ENCODE data around the gene SLC9A8. TPM values are rescaled to one million over a fixed set of nuclear protein-coding genes. Genes with fewer than 3 reads are reported as not detected.

Gene SLC9A8
- total and polyA plus RNA-seq, 2 of the 4 experiments (the other 2 are of a cell fraction) = 4.1 to 5.0 TPM

DNA sequence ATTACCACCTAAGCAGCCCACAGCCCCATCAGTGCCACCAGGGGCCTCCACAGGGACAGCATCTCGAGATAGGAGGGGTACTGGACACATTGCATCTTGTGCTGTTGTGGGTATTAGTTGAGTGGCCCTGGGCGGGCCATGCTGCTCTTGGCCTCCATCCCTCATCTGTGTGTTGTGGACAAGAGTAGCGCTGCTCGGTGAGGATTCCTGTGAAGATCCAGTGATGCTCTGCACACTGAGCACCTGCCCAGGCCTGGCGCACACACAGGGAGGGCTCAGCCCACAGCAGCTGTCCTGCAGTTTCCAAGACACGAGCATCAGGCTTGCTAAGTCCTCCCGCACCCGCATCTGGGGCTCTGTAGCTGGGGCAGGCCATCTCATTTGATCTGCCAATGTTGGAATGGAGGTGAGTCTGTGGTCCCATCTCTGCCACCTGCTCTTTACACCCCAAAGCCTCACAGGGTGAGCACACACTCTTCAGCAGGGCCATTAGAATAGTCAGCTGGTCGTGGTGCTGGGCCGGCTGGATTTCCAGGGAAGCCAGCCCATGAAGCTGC lies 70.7 kb downstream of the SLC9A8 start:
- Histone ChIP-seq H2AK9ac (replicated peaks; ENCODE audit: low read depth, low read length, poor library complexity) (no peak overlapping the region), H3K27me3 (ENCODE audit: control insufficient read depth, insufficient read depth, low read length) (no peaks in the 10 kb centered on the region), H4K5ac (ENCODE audit: low read depth, low read length) (no peak overlapping the region), H2BK15ac (ENCODE audit: low read depth, low read length) (no peak overlapping the region), H2BK120ac (ENCODE audit: low read depth, low read length) (no peak overlapping the region), H3K27ac (ENCODE audit: insufficient read depth, low read length) (no peak overlapping the region), H3K4me2 (ENCODE audit: low read depth, low read length) (no peak overlapping the region), H3K18ac (ENCODE audit: low read depth, low read length) (no peak overlapping the region), H3K9me3 (ENCODE audit: control insufficient read depth, insufficient read depth, low read length) (no peaks in the 10 kb centered on the region), H3K9me1 (ENCODE audit: insufficient read depth, low read length) (no peaks in the 10 kb centered on the region), H4K8ac (ENCODE audit: low read depth in 2 of 2, low read length in 2 of 2) (no peak overlapping the region), H3K14ac (replicated peaks; ENCODE audit: low read depth, low read length) (no peak overlapping the region), H4K20me1 (ENCODE audit: insufficient read depth, low read length) (0 out of 2 replicates have a peak, but pooled peaks cover 1% of the 10 kb centered on the region), H3K4me1 (ENCODE audit: control insufficient read depth, insufficient read depth, low read length) (peaks cover 11% of the 10 kb centered on the region; the same call in 1 of the 2 replicates), H3K4ac (ENCODE audit: low read depth, low read length) (no peak overlapping the region), H3K4me3 (ENCODE audit: insufficient read depth, low read depth, low read length) (no peak overlapping the region), H2AK5ac (ENCODE audit: low read depth, low read length) (no peak overlapping the region), H2BK5ac (ENCODE audit: low read depth, low read length, poor library complexity, severe bottlenecking) (no peak overlapping the region), H4K91ac (ENCODE audit: insufficient read depth, low read depth, low read length) (no peak overlapping the region), H3K56ac (ENCODE audit: extremely low read depth, insufficient read depth, low read length) (no peak overlapping the region), H2BK20ac (ENCODE audit: low read depth, low read length) (no peak overlapping the region), H3K23ac (ENCODE audit: low read depth, low read length) (no peak overlapping the region), H3K36me3 (ENCODE audit: control insufficient read depth, insufficient read depth, low read length) (peaks cover 36% of the 10 kb centered on the region), H2AFZ (replicated peaks; ENCODE audit: low read length, poor library complexity) (no peak overlapping the region), H3K9ac (ENCODE audit: low read depth, low read length) (no peak overlapping the region), H3K79me1 (ENCODE audit: low read depth in 1 of 2, low read length in 2 of 2) (peaks cover 0 to 4% of the 10 kb centered on the region in 2 experiments; a peak in 1 of 4 replicates)
- in situ Hi-C loops (cut with MboI; ENCODE audit: low sequenced_read_pairs) (no loop called here), dilution Hi-C loops (cut with HindIII; ENCODE audit: low sequenced_read_pairs, unreplicated experiment) (no loop called here), intact Hi-C loops (cut with micrococcal nuclease) (no loop called here)
- 96% methylated on average over 5 of the region's 10 CpGs; no CpG with 5 or more reads in 1 of the 2 experiments for WGBS, 2 experiments (ENCODE audit: extremely low coverage in 2 of 2, insufficient read length in 1 of 2)
- TF ChIP-seq RAD21 (IDR thresholded peaks at IDR 0.05; ENCODE audit: low read length) (no peak), CHD1 (IDR thresholded peaks at IDR 0.05; ENCODE audit: low read depth, low read length) (no peak), SMC3 (IDR thresholded peaks at IDR 0.05; ENCODE audit: low read depth, low read length) (no peak), NFE2L2 (IDR thresholded peaks at IDR 0.05; ENCODE audit: low read depth, low read length) (no peak), BHLHE40 (IDR thresholded peaks at IDR 0.05; ENCODE audit: low read depth, low read length) (no peak), RCOR1 (IDR thresholded peaks at IDR 0.05; ENCODE audit: insufficient replicate concordance, low read length) (no peak), MXI1 (IDR thresholded peaks at IDR 0.05; ENCODE audit: borderline replicate concordance, low read depth, low read length) (no peak)
- TF ChIP-seq, protein P1, sequence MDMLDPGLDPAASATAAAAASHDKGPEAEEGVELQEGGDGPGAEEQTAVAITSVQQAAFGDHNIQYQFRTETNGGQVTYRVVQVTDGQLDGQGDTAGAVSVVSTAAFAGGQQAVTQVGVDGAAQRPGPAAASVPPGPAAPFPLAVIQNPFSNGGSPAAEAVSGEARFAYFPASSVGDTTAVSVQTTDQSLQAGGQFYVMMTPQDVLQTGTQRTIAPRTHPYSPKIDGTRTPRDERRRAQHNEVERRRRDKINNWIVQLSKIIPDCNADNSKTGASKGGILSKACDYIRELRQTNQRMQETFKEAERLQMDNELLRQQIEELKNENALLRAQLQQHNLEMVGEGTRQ (IDR thresholded peaks at IDR 0.05; ENCODE audit: low read depth, low read length) = no peak
- TF ChIP-seq, protein P2, sequence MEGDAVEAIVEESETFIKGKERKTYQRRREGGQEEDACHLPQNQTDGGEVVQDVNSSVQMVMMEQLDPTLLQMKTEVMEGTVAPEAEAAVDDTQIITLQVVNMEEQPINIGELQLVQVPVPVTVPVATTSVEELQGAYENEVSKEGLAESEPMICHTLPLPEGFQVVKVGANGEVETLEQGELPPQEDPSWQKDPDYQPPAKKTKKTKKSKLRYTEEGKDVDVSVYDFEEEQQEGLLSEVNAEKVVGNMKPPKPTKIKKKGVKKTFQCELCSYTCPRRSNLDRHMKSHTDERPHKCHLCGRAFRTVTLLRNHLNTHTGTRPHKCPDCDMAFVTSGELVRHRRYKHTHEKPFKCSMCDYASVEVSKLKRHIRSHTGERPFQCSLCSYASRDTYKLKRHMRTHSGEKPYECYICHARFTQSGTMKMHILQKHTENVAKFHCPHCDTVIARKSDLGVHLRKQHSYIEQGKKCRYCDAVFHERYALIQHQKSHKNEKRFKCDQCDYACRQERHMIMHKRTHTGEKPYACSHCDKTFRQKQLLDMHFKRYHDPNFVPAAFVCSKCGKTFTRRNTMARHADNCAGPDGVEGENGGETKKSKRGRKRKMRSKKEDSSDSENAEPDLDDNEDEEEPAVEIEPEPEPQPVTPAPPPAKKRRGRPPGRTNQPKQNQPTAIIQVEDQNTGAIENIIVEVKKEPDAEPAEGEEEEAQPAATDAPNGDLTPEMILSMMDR (conservative IDR thresholded peaks at IDR 0.05; ENCODE audit: low read depth, low read length) = no peak
- ATAC-seq (ENCODE audit: low read depth) (no peak), DNase-seq (no peak)
- ChIA-PET POLR2A (ENCODE audit: unreplicated experiment) (no interaction called here), CTCF (no interaction called here)
- no TSS peak for BruUV-seq (replicated peaks)
